ENCODE results near the gene TCF4.

GRCh38 chr18:55376387-55376786, 211.6 kb downstream of the TCF4 start:
- TF ChIP-seq ZNF521 (tag by site-specific recombination; IDR thresholded peaks at IDR 0.05), result no peak
- no peak for TF ChIP-seq ZNF121 (tag by site-specific recombination; IDR thresholded peaks at IDR 0.05)
- no peak for TF ChIP-seq CTCF (tag by site-specific recombination; IDR thresholded peaks at IDR 0.05)
- TF ChIP-seq REPIN1 (tag by site-specific recombination; IDR thresholded peaks at IDR 0.05; ENCODE audit: low read depth), result no peak
- no peak for TF ChIP-seq ZNF140 (tag by site-specific recombination; IDR thresholded peaks at IDR 0.05)
- TF ChIP-seq PRDM1 (tag by site-specific recombination; IDR thresholded peaks at IDR 0.05), result no peak
- TF ChIP-seq SCRT2 (tag by site-specific recombination; IDR thresholded peaks at IDR 0.05), result no peak
- no peak for TF ChIP-seq ZNF501 (tag by site-specific recombination; IDR thresholded peaks at IDR 0.05)
- TF ChIP-seq, protein P1, sequence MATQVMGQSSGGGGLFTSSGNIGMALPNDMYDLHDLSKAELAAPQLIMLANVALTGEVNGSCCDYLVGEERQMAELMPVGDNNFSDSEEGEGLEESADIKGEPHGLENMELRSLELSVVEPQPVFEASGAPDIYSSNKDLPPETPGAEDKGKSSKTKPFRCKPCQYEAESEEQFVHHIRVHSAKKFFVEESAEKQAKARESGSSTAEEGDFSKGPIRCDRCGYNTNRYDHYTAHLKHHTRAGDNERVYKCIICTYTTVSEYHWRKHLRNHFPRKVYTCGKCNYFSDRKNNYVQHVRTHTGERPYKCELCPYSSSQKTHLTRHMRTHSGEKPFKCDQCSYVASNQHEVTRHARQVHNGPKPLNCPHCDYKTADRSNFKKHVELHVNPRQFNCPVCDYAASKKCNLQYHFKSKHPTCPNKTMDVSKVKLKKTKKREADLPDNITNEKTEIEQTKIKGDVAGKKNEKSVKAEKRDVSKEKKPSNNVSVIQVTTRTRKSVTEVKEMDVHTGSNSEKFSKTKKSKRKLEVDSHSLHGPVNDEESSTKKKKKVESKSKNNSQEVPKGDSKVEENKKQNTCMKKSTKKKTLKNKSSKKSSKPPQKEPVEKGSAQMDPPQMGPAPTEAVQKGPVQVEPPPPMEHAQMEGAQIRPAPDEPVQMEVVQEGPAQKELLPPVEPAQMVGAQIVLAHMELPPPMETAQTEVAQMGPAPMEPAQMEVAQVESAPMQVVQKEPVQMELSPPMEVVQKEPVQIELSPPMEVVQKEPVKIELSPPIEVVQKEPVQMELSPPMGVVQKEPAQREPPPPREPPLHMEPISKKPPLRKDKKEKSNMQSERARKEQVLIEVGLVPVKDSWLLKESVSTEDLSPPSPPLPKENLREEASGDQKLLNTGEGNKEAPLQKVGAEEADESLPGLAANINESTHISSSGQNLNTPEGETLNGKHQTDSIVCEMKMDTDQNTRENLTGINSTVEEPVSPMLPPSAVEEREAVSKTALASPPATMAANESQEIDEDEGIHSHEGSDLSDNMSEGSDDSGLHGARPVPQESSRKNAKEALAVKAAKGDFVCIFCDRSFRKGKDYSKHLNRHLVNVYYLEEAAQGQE (tag by site-specific recombination; IDR thresholded peaks at IDR 0.05), result no peak
- TF ChIP-seq YY1 (tag by site-specific recombination; IDR thresholded peaks at IDR 0.05), result no peak
- no peak for TF ChIP-seq ZNF704 (tag by site-specific recombination; IDR thresholded peaks at IDR 0.05)
- no peak for TF ChIP-seq MZF1 (tag by site-specific recombination; IDR thresholded peaks at IDR 0.05; ENCODE audit: borderline replicate concordance)
- TF ChIP-seq, protein P2, sequence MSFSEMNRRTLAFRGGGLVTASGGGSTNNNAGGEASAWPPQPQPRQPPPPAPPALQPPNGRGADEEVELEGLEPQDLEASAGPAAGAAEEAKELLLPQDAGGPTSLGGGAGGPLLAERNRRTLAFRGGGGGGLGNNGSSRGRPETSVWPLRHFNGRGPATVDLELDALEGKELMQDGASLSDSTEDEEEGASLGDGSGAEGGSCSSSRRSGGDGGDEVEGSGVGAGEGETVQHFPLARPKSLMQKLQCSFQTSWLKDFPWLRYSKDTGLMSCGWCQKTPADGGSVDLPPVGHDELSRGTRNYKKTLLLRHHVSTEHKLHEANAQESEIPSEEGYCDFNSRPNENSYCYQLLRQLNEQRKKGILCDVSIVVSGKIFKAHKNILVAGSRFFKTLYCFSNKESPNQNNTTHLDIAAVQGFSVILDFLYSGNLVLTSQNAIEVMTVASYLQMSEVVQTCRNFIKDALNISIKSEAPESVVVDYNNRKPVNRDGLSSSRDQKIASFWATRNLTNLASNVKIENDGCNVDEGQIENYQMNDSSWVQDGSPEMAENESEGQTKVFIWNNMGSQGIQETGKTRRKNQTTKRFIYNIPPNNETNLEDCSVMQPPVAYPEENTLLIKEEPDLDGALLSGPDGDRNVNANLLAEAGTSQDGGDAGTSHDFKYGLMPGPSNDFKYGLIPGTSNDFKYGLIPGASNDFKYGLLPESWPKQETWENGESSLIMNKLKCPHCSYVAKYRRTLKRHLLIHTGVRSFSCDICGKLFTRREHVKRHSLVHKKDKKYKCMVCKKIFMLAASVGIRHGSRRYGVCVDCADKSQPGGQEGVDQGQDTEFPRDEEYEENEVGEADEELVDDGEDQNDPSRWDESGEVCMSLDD (tag by site-specific recombination; IDR thresholded peaks at IDR 0.05), result no peak
